ENCODE measurements around the gene GRK1.
A peak's percentile ranks its signal among the peaks of the same experiment; 100 is the strongest.

The GRK1 gene

GRCh38 chr13:113763254-113763653, 96.2 kb downstream of the GRK1 start:
- no peak for DNase-seq

GRCh38 chr13:113763961-113764792, 97.2 kb downstream of the GRK1 start:
- no peak for DNase-seq

DNA sequence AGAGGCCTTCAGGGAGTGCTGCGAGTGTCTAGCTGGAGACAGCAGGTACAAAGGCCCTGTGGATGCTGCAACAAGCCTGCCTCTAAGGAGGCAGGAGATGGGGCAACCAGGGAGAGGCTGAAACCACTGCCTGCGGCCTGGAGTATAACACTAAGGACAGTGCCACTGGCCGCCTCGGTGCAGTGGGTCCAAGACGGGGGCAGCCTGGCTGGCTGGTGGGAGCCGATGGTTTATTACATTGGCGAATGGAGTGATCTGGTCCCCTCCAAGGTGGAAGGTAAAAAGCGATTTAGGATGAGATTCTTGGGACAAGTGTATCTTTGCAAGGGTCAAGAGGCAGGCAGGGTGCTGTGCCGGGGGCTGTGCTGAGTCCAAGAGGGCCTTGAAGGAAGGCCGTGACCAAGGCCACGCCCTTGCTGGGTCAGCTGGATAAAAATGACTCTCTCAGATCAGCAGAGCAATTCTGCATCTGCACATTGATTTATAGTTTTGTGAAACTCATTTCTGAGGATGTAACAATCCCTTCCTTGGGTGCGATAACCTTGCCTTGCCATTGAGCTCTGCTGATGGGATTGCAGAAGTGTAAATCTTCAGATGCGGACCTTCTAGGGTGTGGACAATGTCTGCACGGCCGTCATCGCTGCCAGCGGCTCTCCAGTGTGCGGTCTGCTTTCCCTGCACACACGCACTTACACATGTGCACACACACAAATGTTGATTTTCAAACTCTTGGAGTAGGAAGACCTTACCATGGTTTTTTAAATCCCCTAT, 98.0 kb downstream of the GRK1 start:
- DNase-seq: no peak

DNA sequence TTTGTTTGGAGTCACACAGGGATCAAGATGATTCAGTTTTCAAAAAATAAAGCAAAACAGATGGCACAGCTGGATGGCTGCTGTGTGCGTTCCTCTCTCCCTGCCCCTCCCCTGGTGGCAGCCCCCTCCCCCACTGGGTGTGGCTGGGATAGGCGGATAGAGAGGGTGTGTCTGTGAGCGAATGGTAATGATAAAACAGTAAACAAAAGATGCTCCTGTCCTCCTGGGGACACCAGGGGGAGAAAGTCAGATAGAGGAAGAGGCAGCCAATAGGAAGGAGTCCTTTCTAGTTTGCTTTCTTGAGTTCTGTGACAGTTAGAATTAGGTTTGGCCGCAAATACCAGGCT, 98.5 kb downstream of the GRK1 start:
- DNase-seq: no peak

DNA sequence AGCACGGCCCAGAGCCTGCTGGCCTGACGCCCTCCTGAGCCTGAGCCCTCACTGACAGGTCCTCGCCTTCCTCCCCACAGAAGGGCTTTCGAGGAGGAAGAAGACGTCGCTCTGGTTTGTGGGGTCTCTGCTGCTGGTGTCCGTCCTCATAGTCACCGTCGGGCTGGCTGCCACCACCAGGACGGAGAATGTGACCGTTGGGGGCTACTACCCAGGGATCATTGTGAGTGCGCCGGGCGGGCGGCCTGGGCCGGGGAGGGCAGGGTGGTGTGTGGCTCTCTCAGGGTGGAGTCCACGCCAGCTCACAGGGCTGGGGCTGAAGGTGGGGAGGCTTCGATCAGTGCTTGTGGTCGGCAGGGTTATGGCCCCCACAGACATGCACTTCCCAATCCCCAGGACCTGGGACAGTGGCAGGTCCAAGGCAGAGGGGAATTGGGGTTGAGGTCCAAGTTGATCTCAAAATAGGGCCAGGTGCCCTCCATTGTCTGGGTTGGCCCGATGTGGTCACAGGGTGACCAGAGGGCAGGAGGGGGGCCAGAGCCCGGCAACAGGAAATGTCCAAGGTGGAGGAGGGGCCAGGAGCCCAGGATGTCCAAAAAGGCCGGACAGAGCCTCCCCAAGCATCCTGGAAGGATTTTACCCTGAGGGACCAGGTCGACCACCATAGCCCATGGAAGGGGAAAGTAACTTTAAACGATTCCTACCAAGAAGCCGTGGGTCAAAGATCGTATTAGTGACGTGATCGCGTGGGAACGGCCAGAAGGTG, 99.2 kb downstream of the GRK1 start:
- DNase-seq: no peak

DNA sequence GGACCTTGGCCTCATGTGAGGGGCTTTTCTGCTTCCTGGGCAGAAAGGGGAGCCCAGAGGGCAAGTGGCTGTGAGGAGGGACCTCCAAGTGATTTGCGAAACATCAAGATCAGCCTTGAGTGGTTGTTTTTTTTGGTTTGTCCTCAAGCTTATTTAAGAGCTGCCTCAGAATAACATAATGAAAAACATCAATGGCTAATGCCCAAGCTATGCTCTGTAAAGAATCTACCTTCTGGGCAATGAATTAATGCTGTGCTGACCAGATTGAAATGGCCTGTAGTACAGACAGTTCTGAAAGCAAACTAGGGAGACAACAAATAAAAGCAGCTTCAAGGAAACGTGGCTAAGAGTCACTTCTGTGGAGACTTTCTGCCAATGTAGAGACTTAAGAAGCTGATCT, 100.3 kb downstream of the GRK1 start:
- no peak for DNase-seq

DNA sequence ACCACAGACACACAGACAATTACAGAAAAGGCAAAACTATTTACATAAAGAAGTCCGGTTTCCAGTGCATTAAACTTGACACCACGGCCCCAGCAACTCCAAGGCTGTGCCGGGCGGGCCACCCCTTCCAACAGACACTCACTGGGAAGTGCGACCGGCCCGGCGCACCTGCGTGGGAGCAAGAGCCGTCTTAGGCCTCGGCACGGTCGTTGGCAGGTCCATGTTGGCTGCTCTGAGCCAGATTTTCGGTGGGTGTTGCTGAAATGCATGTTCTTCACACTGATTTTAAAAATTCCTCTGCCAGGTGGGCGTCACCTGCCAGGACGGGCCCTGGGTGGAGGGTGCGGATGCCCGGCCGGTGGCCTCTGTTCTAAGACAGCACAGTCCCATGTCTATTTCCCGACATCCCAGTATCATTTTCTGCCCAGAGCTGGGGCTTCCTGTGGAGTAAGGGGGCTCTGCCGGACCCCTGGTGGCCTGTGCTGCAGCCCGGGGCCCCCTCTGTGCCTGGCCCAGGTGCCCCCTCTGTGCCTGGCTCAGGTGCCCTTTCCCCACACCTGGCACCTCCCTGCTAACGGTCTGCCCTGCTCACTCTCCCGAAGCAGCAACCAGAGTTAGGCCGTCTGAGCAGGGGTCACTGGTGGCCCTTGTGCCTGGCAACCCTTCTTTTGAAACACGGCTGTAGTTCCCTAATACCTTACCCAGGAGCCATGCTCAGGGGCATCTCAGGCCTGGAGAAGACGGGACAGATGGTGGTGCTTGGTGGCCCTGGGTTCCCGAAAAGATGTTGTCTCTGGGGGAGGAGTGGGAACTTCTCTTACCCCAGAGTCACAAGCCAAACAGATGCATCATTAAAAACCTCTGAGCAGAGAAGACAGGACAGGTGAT, 101.2 kb downstream of the GRK1 start:
- no peak for DNase-seq

- DNase-seq: no peak
Observed at GRCh38 chr13:113769106-113769505, 102.1 kb downstream of the GRK1 start.

DNA sequence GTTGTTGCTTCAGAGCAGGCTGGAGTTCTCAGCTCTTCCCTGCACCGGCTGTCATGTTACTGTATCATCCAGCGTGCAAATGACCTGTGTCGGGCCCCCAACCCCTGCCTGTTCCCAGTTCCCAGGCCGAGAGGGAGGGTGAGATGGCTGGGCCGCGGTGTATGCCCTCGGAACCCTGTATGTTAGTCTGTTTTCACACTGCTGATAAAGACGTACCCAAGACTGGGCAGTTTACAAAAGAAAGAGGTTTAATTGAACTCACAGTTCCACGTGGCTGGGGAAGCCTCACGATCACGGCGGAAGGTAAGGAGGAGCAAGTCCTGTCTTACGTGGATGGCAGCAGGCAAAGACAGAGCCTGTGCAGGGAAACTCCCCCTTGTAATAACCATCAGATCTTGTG, 102.9 kb downstream of the GRK1 start:
- DNase-seq: no peak

DNA sequence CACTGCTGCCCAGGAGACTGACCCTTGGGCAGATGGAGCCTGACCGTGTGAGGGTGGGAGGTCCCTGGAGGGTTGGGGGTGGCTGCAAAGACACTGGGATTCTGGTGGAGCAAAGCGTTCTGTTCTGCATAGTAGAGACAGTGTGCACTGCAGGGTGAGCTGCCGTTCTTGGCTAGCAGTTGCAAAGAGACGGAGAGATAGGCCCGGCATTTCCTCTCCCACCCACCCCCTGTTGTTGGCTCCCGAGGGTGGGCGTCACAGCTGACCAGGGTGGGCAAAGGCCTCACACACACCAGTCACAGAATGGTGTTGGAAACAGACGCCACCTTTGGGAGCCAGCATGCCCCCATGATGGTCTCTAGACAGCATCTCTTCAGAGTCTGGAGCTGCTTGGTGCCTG, 103.4 kb downstream of the GRK1 start:
- DNase-seq: no peak

DNA sequence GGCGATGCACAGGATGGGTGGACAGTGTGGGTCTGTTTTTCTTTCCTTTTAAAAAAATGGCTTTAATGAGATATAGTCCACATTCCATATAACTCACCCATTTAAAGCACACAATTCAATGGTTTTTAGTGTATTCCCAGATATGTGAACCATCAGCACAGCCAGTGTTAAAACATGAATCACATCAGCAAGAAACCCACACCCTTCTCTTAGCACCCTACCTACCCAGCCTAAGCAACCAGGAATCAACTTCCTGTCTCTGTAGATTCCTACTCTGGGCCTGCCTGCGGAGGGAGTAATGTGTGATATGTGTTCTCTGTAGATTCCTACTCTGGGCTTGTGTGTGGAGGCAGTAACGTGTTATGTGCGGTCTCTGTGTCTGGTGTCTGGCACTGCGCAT, 103.9 kb downstream of the GRK1 start:
- no peak for DNase-seq

DNA sequence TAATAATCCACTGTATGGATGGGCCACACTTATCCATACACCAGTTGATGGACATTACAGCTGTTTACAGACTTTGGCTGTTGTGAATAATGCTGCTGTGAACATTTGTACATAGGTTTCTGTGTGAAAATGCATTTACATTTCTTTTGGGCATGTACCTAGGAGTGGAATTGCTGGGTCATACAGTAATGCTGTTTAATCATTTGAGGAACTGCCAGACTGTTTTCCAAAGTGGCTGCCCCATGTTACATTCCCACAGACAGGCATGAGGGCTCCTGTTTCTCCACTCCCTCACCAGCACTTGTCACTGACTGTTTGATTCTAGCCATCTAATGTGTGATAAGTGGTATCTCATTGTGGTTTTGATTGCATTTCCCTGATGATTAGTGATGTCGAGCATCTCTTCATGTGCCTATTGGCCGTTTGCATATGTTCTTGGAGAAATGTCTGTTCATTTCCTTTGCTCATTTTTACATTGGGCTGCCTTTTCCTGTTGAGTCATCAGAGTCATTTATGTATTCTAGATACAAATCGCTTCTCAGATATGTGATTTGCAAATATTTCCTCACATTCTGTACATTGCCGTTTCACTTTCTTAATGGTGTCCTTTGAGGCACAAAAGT, 104.8 kb downstream of the GRK1 start:
- DNase-seq: no peak

GRCh38 chr13:113774177-113775107, 107.4 kb downstream of the GRK1 start:
- no peak for DNase-seq

GRCh38 chr13:113775451-113776145, 108.6 kb downstream of the GRK1 start:
- DNase-seq: no peak

DNA sequence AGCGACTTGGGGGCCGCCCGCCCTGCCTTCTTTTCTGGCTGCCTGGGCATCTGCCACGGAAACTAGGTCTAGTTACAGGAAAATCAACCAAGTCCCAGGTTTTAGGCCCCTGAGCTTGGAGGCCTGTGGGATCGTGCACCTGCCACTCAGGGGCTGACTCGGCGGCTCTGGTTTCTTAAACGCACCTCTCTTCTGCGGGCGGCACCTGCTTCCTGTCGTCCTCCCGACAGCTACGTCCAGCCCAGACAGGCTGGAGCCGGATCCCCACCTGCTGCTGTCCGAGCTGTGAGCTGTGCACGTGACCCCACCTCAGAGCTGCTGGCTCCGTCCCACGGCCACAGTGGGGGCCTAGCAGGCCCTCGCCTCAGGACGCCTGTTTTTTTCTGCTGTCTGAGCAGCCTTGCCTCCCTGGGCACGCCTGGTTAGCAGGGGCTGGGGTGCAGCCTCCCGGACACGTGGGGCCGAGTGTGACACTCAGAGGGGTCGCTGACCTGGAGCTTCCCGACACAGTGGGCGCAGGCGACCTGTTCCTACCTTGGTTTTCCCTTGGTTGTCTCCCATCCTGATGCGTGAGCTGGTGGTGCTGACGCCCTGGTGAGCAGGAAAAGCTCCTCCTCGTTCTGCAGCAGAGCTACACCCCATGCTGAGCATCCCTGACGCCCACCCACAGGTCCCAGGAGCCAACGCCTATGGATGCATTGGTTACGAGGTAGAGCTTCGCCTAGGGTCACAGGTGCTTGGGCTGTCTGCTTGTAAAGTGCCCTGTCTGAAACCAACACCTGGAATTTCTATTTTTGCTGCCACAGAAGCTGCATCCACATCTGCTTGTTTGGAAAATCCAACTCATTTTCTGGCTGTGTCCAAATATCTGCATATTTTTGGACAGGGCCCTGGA, 109.5 kb downstream of the GRK1 start:
- DNase-seq: no peak

DNA sequence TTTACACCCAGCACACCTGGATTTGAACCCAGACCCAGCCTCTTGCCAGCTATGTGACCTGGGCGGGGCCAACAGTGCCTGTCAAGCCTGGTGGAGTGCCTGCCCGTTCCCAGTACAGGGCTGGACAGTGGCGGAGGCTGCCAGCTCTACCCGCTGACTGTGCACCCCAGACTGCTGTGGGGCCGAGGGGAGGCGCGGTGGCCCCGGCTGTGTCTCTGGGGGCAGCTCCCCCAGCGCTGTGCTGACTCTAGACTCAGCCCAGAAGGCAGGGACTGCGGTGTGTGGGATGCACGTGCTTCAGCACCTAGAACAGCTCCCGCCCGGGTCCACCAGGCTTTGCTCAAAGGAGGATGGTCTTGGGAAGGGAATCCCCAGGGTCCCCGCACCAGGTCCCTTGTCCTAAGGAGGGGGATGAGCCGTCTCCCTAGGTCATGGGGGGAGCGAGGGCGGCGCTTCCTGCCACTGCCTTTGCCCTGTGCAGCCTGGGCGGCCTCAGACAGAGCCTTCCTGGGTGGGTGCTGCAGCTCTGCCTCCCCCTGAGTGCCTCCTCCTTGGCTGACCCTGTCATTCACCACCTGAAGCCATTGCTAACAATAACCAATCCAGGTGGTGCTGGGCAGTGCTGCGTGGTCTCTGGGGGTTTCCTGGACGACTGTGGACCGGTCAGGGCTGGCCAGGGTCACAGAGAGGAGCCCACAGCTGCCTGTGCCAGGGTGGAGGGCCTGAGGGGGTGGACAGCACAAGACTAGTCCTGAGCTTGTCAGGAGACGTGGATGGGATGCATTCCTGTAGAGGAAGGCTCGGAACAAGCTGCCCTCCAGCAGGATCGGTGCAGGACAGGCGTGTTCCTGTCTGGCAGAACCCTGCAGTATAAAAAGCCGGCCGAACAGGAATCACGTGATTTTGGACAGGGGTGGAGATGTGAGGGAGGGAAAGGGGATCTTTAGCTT, 110.6 kb downstream of the GRK1 start:
- DNase-seq: peak; percentile 14 to 43

GRCh38 chr13:113781571-113781970, 114.6 kb downstream of the GRK1 start:
- DNase-seq: peak in 1 of 2 experiments; percentile 5

- no peak for DNase-seq
Observed at GRCh38 chr13:113782472-113782871, 115.5 kb downstream of the GRK1 start.
